K562 (cell line): Measurements from ENCODE around the gene LARP4B. TPM values are rescaled to one million over a fixed set of nuclear protein-coding genes. Genes with fewer than 3 reads are reported as not detected.

ENCODE experiments used
- ATAC-seq: fragments of 200-7000 bp; cut with Tn5 transposase; 3 replicates; pipeline ENCODE4 v1.9.1; 2020; ENCODE audit warnings: moderate library complexity
- BruUV-seq: library from RNA; stranded (reverse); fragments of 400-500 nt; replicated peaks from 2 replicates; lab custom pipeline; 2021; lab: Mats Ljungman, UMichigan
- CTCF ChIA-PET: fragments of 300-600 bp; formaldehyde crosslinking; extraction: SDS; loops from one replicate; lab custom pipeline; 2021; ENCODE audit warnings: low intra/inter-chr PET ratio; lab: Yijun Ruan, JAX
- POLR2A ChIA-PET: fragments of 300-600, 350-650 bp; sonication (Branson Sonifier 250); formaldehyde crosslinking; extraction: SDS; loops from one replicate; lab custom pipeline; 2021; ENCODE audit warnings: antibody characterized with exemption, inconsistent platforms; lab: Yijun Ruan, JAX
- DNase-seq, 4 experiments: peaks; one replicate each; pipeline versions ENCODE4 v3.0.0 to v3.0.0-alpha.2; 2011 to 2018; ENCODE audit warnings: low spot score in 3 of 4, mixed read lengths in 3 of 4; ENCODE audit errors: extremely low read depth in 1 of 4
- FAIRE-seq: peaks from 2 replicates; lab custom pipeline; 2011; peaks lifted over from hg19 to GRCh38; lab: Jason Lieb, UNC
- H2AFZ ChIP-seq: 2 replicates; pipeline ENCODE4 v1.6.0; 2011; ENCODE audit warnings: low read depth, low read length, control low read depth, inconsistent platforms
- H3K27ac ChIP-seq: fragments of 200-600 bp; 3 replicates; pipeline ENCODE4 v1.8.0; 2011; ENCODE audit warnings: low read depth, mild to moderate bottlenecking, control low read depth, inconsistent platforms, low read length, moderate library complexity, mixed read lengths; ENCODE audit errors: extremely low read depth
- H3K27me3 ChIP-seq, 2 experiments: fragments of 300-600 bp in 1 of 2; 2 replicates in 1 of 2; 3 replicates in 1 of 2; pipeline versions ENCODE4 v1.6.0 to v1.8.0; 2011; ENCODE audit warnings: inconsistent platforms in 2 of 2, low read length in 2 of 2, mild to moderate bottlenecking in 1 of 2, mixed read lengths in 1 of 2, moderate library complexity in 1 of 2; ENCODE audit not compliant: control insufficient read depth in 2 of 2, insufficient read depth in 2 of 2
- H3K36me3 ChIP-seq: fragments of 300-600 bp; 3 replicates; pipeline ENCODE4 v1.8.0; 2011; ENCODE audit warnings: mild to moderate bottlenecking, low read length, inconsistent platforms; ENCODE audit not compliant: control insufficient read depth, insufficient read depth
- H3K4me1 ChIP-seq, 2 experiments: fragments of 200-600 bp in 1 of 2; replicated peaks in 1 of 2; 2 replicates in 1 of 2; 3 replicates in 1 of 2; pipeline versions ENCODE4 v1.5.1 to v1.8.0; 2011; ENCODE audit warnings: inconsistent platforms in 2 of 2, low read length in 2 of 2, mild to moderate bottlenecking in 1 of 2, mixed read lengths in 1 of 2, moderate library complexity in 1 of 2; ENCODE audit not compliant: control insufficient read depth in 2 of 2, insufficient read depth in 2 of 2
- H3K4me2 ChIP-seq: 2 replicates; pipeline ENCODE4 v1.6.1; 2011; ENCODE audit warnings: low read length, control low read depth, inconsistent platforms, mixed read lengths; ENCODE audit not compliant: insufficient read depth
- H3K4me3 ChIP-seq: fragments of 200-600 bp; sonication (generic), shearing (Covaris generic); 2 replicates; pipeline ENCODE4 v1.5.1; 2016; ENCODE audit warnings: control low read depth, inconsistent platforms
- H3K79me2 ChIP-seq: fragments of 200-600 bp; 3 replicates; pipeline ENCODE4 v1.8.0; 2011; ENCODE audit warnings: low read length, inconsistent platforms; ENCODE audit not compliant: control insufficient read depth, insufficient read depth
- H3K9ac ChIP-seq, 2 experiments: 2 replicates each; pipeline versions ENCODE4 v1.6.0 to v1.6.1; 2011; ENCODE audit warnings: low read depth in 2 of 2, low read length in 2 of 2, control low read depth in 1 of 2, inconsistent platforms in 1 of 2, mild to moderate bottlenecking in 1 of 2, mixed read lengths in 1 of 2; ENCODE audit not compliant: insufficient read depth in 1 of 2
- H3K9me1 ChIP-seq: one replicate; pipeline ENCODE4 v1.6.0; 2011; ENCODE audit warnings: inconsistent platforms, mild to moderate bottlenecking, low read length, moderate library complexity; ENCODE audit not compliant: control insufficient read depth, insufficient read depth
- H3K9me3 ChIP-seq: replicated peaks from 2 replicates; pipeline ENCODE4 v1.5.1; 2011; ENCODE audit warnings: low read depth, low read length, inconsistent platforms; ENCODE audit not compliant: control insufficient read depth, insufficient read depth
- H4K20me1 ChIP-seq: replicated peaks from 2 replicates; pipeline ENCODE4 v1.6.1; 2011; ENCODE audit warnings: low read length, inconsistent platforms, mixed read lengths; ENCODE audit not compliant: control insufficient read depth, insufficient read depth
- CHD2 ChIP-seq: IDR thresholded peaks from 2 replicates; pipeline ENCODE4 v1.6.1; 2011; ENCODE audit warnings: low read depth, low read length
- ZBED1 ChIP-seq: IDR thresholded peaks from 2 replicates; pipeline ENCODE4 v1.6.1; 2014
- ZFP36 ChIP-seq: fragments of 150-350 bp; IDR thresholded peaks from 2 replicates; pipeline ENCODE4 v1.6.1; 2018; ENCODE audit warnings: low read length, low read depth; ENCODE audit not compliant: partially characterized antibody
- ZNF431 ChIP-seq: sonication (generic); formaldehyde crosslinking; IDR thresholded peaks from 2 replicates; pipeline ENCODE4 v1.8.0; 2022; ENCODE audit warnings: mild to moderate bottlenecking, missing genetic modification reagents
- ZNF707 ChIP-seq: fragments of 250-450 bp; sonication (Bioruptor Pico); conservative IDR thresholded peaks from 2 replicates; pipeline ENCODE4 v1.8.0; 2022; ENCODE audit warnings: inconsistent platforms, mild to moderate bottlenecking, moderate library complexity
- WGBS: fragments of 100-300 bp; shearing (Covaris generic); methylation state at CpG from one replicate; pipeline ENCODE4 v1.1.6; 2016; ENCODE audit warnings: low coverage, mixed read lengths; ENCODE audit not compliant: insufficient coverage; ENCODE audit errors: missing lambda C conversion rate; 5-methylcytosine and 5-hydroxymethylcytosine counted together
- in situ Hi-C: fragments of 300-500 bp; cut with MboI; formaldehyde crosslinking; loops from 4 replicates; pipeline ENCODE4 v1.15.0; 2018; ENCODE audit warnings: inconsistent platforms, mixed read lengths
- intact Hi-C: fragments of 100-400 bp; cut with micrococcal nuclease; formaldehyde crosslinking; loops from 2 replicates; pipeline ENCODE4 v1.14.2; 2022
- polyA plus RNA-seq, 8 experiments: library from polyadenylated mRNA; depleted of rRNA in 4 of 8; stranded (reverse) in 5 of 8; unstranded in 3 of 8; fragments of >200 nt; fragmentation: Nextera tagmentation in 2 of 8; fragmentation: Illumina TruSeq in 1 of 8; extraction: Ambion mirVana in 2 of 8; extraction: Trizol in 1 of 8; gene quantifications; 2 replicates each; pipeline versions ENCODE4 v1.2.1 to v1.2.3, GENCODE V29; 2011 to 2014; ENCODE audit warnings: inconsistent platforms in 1 of 8, missing spikeins in 1 of 8
- total RNA-seq, 7 experiments: library from RNA; depleted of rRNA in 6 of 7; stranded (reverse); fragments of >200 nt in 6 of 7; fragmentation: Illumina TruSeq in 2 of 7; extraction: Trizol in 2 of 7; gene quantifications; 2 replicates each; pipeline versions ENCODE4 v1.2.1 to v1.2.3, GENCODE V29; 2011 to 2021; ENCODE audit warnings: low replicate concordance in 1 of 7

The LARP4B gene
- total and polyA plus RNA-seq, 9 of the 15 experiments (the other 6 are each of a cell fraction or from before 2014, with no cell fraction given), result 11.8 to 130 (median 42.6) TPM

GRCh38 chr10:797179-797578 is 134.3 kb downstream of the LARP4B start:
- no peak for FAIRE-seq
- H4K20me1 ChIP-seq, result no peaks in the 10 kb centered on the region
- ChIA-PET CTCF (no interaction called here), POLR2A (no interaction called here)
- H3K4me2 ChIP-seq, result no peak overlapping the region
- intact Hi-C loops, result no loop called here
- no peaks in the 10 kb centered on the region for H3K9me3 ChIP-seq
- in situ Hi-C loops, result no loop called here
- no peak for ATAC-seq
- TF ChIP-seq ZFP36 (peak; percentile 49), ZBED1 (no peak)
- 14% methylated on average over 1 of the region's 1 CpG for WGBS
- no peaks in the 10 kb centered on the region for H3K79me2 ChIP-seq
- no peak overlapping the region for H2AFZ ChIP-seq
- H3K36me3 ChIP-seq, result no peaks in the 10 kb centered on the region
- DNase-seq, result no peak
- H3K27ac ChIP-seq, result no peak overlapping the region
- BruUV-seq, result no TSS peak
- 0 out of 5 replicates have a peak, but pooled peaks cover 0 to under 1% of the 10 kb centered on the region in 2 experiments for H3K4me1 ChIP-seq
- H3K27me3 ChIP-seq, result no peaks in the 10 kb centered on the region
- H3K9ac ChIP-seq, result no peak overlapping the region
- H3K4me3 ChIP-seq, result no peak overlapping the region
- H3K9me1 ChIP-seq, result no peaks in the 10 kb centered on the region

DNA sequence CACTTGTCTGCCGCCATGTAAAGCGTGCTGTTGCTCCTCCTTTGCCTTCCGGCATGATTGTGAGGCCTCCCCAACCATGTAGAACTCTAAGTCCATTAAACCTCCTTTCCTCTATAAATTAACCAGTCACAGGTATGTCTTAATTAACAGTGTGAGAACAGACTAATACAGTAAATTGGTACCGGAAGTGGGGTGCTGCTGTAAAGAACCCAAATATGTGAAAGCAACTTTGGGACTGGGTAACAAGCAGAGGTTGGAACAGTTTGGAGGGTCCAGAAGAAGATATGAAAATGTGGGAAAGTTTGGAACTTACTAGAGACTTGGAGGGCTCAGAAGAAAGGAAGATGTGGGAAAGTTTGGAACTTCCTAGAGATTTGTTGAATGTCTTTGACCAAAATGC is 135.3 kb downstream of the LARP4B start:
- TF ChIP-seq ZNF707 (CRISPR knock-in tag), result peak; percentile 94
- TF ChIP-seq ZNF431 (CRISPR knock-in tag), result peak; percentile 39; the same call in 1 of the 2 replicates
- TF ChIP-seq CHD2, result no peak
- TF ChIP-seq, all 486 proteins: peak for 2
- H3K27ac ChIP-seq, result no peak overlapping the region
- in situ Hi-C loops (no loop called here), intact Hi-C loops (no loop called here)
- H3K4me3 ChIP-seq, result no peak overlapping the region
- H2AFZ ChIP-seq, result no peak overlapping the region
- no peaks in the 10 kb centered on the region for H3K9me1 ChIP-seq
- H3K79me2 ChIP-seq, result no peaks in the 10 kb centered on the region
- H3K9me3 ChIP-seq, result no peaks in the 10 kb centered on the region
- no peak for ATAC-seq
- 24% methylated on average over 4 of the region's 4 CpGs for WGBS
- H3K9ac ChIP-seq, result no peak overlapping the region
- no peak for FAIRE-seq
- H3K4me2 ChIP-seq, result no peak overlapping the region
- no peaks in the 10 kb centered on the region for H4K20me1 ChIP-seq
- H3K36me3 ChIP-seq, result no peaks in the 10 kb centered on the region
- ChIA-PET CTCF (no interaction called here), POLR2A (no interaction called here)
- no peak for DNase-seq
- no TSS peak for BruUV-seq
- no peaks in the 10 kb centered on the region for H3K4me1 ChIP-seq
- H3K27me3 ChIP-seq, result peaks cover 0 to 6% of the 10 kb centered on the region in 2 experiments; a peak in 2 of 5 replicates
